Left forelimb (tissue), 1 donor: Measurements from ENCODE around the gene PNLDC1.

ENCODE experiments used
- DNase-seq: peaks from one replicate; pipeline ENCODE4 v3.0.0-alpha.2; 2018; ENCODE audit warnings: low spot score

The PNLDC1 gene

GRCh38 chr6:159800141-159800865 is at the start of gene PNLDC1:
PNLDC1 (plus strand) TSS chr6:159800276; CDS start chr6:159800308, 32 bp downstream.
- no peak for DNase-seq

DNA sequence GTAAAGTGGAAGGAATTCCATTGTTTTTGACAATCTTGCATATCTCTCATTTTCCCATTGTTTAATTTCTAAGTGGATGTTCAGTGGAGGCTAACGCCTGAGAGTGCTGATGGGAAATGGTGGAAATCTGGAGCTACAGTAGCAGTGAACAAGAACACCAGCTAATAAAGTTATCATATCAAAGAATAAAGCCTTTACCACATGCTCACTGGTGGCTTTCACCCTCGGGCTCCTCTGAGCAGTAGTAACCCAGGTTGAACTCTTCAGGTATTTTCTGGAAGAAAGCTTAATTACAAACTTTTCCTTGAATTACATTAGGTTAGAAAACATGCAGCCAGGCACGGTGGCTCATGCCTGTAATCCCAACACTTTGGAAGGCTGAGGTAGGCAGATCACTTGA is 48.6 kb upstream of the PNLDC1 start:
- DNase-seq = no peak

- no peak for DNase-seq
These were observed 46.8 kb upstream of the PNLDC1 start for GRCh38 chr6:159753081-159753872.

- no peak for DNase-seq
These were observed 45.7 kb upstream of the PNLDC1 start for GRCh38 chr6:159754401-159754800.

- no peak for DNase-seq
These were observed 44.8 kb upstream of the PNLDC1 start for GRCh38 chr6:159754959-159755914.

- no peak for DNase-seq
These were observed 43.6 kb upstream of the PNLDC1 start for GRCh38 chr6:159756508-159756907.

DNA sequence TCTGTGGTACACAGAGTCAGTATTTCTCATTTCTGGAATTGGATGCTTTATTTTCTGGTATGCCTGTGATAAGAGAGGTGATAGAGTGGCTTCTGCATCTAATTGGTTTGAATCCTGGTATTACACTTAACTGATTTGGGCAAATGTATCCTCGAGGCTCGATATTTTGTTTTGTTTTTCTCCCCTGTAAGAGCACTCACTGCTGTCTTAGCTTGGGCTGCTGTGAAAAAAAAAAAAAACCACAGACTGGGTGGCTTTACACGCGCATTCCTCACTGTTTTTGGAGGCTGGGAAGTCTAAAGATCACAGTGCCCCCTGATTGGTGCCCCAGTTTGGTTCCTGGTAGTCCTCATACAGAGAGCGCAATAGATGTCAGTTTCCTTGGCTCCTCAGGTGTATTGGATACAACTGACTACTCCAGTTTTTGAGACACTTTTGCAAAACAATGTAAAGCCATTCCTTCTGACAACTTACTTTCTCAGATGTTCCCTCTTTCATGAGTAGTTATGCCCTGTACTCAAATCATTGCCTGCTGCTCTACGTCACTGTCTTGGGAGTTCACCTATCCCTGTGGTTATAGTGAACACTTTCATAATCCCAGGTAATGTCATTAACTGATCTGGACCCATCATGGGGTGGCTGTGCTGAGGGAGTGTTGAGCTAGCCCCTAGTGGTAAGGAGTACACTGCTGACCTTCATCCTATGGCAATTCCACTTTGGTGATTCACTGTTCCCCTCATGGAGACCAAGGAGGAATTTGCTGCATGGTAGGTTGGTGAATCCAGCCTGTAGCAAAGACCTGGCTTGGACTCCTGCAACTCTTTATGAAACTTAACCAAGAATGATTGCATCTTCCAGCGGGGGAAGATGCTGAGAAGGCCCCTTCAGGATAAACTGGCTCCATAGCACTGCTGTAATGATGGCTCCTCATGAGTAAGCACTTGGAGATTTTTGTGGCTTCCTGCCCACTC is 41.8 kb upstream of the PNLDC1 start:
- no peak for DNase-seq

GRCh38 chr6:159759645-159760044 is 40.4 kb upstream of the PNLDC1 start:
- DNase-seq = no peak

- no peak for DNase-seq
These were observed 39.4 kb upstream of the PNLDC1 start for GRCh38 chr6:159760602-159761057.

DNA sequence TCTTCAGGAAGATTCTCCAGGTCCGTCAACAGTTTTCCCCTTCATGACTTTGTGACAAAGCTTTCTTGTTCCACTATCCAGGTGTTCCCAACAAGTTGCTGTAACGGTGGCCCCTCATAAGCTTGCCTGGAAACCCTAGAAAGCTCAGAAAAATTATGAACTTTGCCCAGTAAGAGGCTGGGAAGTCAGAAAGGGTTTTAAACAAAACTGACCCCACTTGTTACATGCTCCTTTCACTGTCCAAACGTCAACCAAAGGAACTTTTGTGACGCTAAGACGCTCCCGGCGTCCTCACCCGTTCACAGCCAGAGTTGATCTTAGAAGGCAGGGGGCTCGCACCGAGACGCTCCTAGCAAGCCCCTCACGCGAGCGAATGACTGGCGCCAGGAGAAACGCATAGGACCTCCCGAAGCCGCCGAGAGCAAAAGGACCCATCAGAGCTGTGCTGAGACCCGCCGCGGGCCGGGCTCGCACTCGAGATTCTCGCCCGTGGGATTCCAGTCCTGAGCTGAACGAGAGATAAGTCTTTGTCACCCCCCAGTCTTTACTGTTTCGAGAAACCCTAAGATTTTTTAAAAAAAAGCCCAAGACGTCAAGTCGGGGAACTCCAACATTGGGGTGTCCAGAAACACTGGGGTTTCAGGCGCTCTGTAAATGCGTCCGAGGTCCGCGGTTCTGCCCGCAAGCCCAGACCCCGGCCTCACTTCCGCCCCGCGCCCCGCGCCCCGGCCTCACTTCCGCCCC is 38.8 kb upstream of the PNLDC1 start:
- DNase-seq = no peak

DNA sequence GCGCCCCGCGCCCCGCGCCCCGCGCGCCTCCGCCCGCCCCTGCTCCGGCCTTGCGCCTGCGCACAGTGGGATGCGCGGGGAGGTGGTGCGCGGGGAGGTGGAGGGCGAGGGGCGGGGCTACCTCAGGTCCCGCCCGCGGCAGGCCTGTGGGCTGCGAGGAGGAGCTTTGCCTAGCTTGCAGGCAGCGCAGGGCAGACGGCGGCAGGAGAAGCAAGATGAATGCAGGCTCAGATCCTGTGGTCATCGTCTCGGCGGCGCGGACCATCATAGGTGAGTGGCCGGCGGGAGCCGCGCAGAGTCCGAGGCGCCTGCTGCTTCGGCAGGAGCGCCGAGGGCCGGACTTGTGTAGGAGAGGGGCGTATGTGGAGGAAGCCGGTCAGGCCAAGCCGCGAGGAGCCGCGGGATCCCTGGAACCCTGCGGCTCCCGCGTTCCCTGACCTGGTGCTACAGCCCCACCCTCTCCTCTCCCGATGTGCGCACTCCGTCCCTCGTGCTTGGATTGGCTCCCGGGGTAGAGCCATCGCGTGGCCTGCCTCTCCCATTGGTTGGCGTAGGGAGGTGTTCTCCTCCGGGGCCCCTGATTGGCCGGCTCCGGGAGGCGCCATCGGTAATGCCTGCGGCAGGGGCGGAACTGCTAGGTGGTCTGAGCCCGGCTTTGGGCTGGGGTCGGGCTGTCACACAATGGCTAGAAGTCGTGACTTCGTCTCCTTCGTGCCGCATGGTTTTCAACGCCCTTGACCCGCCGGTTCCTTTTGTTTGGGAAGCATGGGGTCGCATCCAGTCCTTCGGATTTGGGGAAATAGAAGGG is 38.0 kb upstream of the PNLDC1 start, which contains the start of gene ACAT2:
Gene ACAT2 (plus strand): TSS at position 173 of the 808 bp plus-strand sequence. CDS start 43 bp downstream, at position 216.
- DNase-seq = peak; percentile 94

DNA sequence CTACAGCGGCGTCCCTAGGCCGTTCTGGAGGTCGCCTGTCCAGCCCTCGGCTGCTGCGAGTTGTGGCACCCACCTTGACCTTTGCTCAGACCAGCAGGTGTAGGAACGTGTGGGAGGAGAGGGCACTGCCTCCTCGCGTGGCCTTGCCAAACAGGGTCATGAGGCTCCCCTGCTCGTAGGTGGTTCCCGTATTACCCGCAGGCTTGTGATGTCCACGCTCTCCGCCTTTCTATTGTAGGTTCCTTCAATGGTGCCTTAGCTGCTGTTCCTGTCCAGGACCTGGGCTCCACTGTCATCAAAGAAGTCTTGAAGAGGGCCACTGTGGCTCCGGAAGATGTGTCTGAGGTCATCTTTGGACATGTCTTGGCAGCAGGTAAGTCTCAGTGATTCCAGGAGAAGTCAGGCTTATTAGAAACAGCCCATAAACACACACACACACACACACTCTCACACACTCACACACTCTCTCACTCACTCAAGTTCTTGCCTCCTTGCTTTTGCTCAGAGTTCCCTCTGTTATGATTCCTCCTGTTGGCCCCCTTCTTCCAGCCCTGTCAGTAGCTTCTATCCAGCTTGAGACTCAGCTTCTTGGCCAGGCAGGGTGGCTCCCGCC is 37.3 kb upstream of the PNLDC1 start:
- DNase-seq = no peak

GRCh38 chr6:159766906-159767305 is 33.2 kb upstream of the PNLDC1 start:
- no peak for DNase-seq

DNA sequence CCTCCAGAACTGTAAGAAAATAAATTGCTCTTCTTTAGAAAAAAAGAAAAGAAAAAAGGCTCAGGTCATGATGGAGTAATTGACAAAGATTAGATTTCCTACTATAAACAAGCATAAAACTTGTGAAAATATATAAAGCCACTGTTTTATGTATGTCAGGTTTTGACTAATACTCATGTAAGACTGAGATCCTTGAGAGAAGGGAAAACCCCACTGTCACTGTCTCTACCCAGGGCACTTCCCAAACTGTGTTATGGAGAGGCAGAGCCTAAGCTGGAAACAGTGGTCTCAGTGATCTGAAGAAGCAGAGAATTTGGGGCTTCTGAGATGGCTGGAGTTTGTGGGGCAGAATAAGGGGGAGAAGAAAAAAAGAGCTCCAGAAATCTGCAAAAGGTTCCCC is 30.6 kb upstream of the PNLDC1 start:
- no peak for DNase-seq

DNA sequence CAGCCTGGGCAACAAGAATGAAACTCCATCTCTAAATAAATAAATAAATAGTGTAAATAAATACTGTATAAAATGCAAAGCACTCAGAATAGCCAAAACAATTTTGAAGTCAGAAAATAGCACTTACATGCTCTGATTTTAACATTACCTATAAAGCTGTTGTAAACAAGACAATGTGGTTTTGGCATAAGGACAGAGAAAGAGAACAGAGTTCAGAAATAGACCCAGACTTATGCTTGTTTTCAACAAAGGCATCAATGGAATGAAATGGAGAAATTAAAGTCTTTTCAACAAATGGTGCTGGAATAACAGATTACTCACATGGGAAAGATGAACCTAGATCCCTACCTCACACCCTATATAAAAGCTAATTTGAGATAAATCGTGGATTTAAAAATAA is 27.9 kb upstream of the PNLDC1 start:
- DNase-seq = no peak

DNA sequence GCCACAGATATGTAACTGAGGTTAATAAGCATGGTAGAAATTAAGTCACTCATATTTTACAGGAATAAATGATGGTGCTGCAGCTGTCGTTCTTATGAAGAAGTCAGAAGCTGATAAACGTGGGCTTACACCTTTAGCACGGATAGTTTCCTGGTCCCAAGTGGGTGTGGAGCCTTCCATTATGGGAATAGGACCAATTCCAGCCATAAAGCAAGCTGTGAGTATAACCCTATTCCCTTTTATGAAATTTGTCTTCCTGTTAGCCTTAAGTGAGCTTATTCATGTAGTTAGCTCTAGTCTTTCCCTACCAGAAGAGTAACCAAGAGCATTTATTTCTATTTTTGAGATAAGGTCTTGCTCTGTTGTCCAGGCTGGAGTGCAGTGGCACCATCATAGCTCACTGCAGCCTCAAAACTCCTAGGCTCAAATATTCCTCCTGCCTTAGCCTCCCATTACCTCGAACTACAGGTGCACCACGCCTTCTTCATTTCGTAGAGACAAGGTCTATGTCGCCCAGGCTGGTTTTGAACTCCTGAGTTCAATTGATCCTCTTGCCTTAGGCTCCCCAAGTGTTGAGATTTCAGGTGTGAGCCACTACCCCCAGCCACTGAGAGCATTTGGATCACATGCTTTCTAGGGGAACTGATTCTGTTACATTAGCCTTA is 22.7 kb upstream of the PNLDC1 start:
- DNase-seq = no peak

GRCh38 chr6:159778131-159778530 is 21.9 kb upstream of the PNLDC1 start:
- DNase-seq = no peak

- DNase-seq = no peak
These were observed 21.5 kb upstream of the PNLDC1 start for GRCh38 chr6:159778542-159779103.
